ENCODE results near the gene SGMS1.

- TF ChIP-seq CTCF (IDR thresholded peaks at IDR 0.05) (no peak), ZFX (IDR thresholded peaks at IDR 0.05; ENCODE audit: borderline replicate concordance) (no peak)
Observed at GRCh38 chr10:50415292-50415691, 208.5 kb downstream of the SGMS1 start.
